Panc1 (cell line): ENCODE results near the gene CA10. TPM values are rescaled to one million over a fixed set of nuclear protein-coding genes. Genes with fewer than 3 reads are reported as not detected.

ENCODE experiments used
- ATAC-seq: fragments of 200-7000 bp; cut with Tn5 transposase; 2 replicates; pipeline ENCODE4 v1.9.1; 2020; ENCODE audit warnings: mild to moderate bottlenecking, moderate library complexity
- BruUV-seq: library from RNA; stranded (reverse); fragments of 400-500 nt; replicated peaks from 2 replicates; lab custom pipeline; 2021; lab: Mats Ljungman, UMichigan
- CTCF ChIA-PET: fragments of 300-600 bp; sonication (Branson Sonifier 250); formaldehyde crosslinking; loops from one replicate; lab custom pipeline; 2022; ENCODE audit warnings: antibody characterized with exemption; lab: Charles Lee
- POLR2A ChIA-PET: fragments of 300-600 bp; sonication (Branson Sonifier 250); formaldehyde crosslinking; loops from one replicate; lab custom pipeline; 2022; ENCODE audit warnings: antibody characterized with exemption; lab: Charles Lee
- DNase-seq: peaks from one replicate; pipeline ENCODE4 v3.0.0-alpha.2; 2010; ENCODE audit warnings: low read depth, low spot score
- H3K27ac ChIP-seq: 2 replicates; pipeline ENCODE4 v1.5.1; 2011; ENCODE audit warnings: mild to moderate bottlenecking, low read length, inconsistent platforms
- H3K27me3 ChIP-seq: fragments of 200-500 bp; sonication (Bioruptor generic); 2 replicates; pipeline ENCODE4 v1.6.0; 2014; ENCODE audit warnings: low read length, inconsistent platforms; ENCODE audit not compliant: control insufficient read depth, insufficient read depth
- H3K36me3 ChIP-seq: fragments of 200-500 bp; sonication (Bioruptor generic); 2 replicates; pipeline ENCODE4 v1.5.1; 2014; ENCODE audit warnings: inconsistent platforms, mild to moderate bottlenecking, low read length, moderate library complexity; ENCODE audit not compliant: control insufficient read depth, insufficient read depth
- H3K4me1 ChIP-seq: 2 replicates; pipeline ENCODE4 v1.5.1; 2011; ENCODE audit warnings: inconsistent platforms, mild to moderate bottlenecking, low read length, moderate library complexity; ENCODE audit not compliant: control insufficient read depth, insufficient read depth
- H3K4me3 ChIP-seq, 2 experiments: 2 replicates each; pipeline ENCODE4 v1.5.1; 2011 to 2012; ENCODE audit warnings: low read depth in 2 of 2, low read length in 2 of 2, mild to moderate bottlenecking in 2 of 2, inconsistent platforms in 1 of 2, moderate library complexity in 1 of 2
- H3K9me3 ChIP-seq: fragments of 200-500 bp; sonication (Bioruptor generic); 2 replicates; pipeline ENCODE4 v1.5.1; 2014; ENCODE audit warnings: low read depth, mild to moderate bottlenecking, inconsistent platforms, low read length, moderate library complexity; ENCODE audit not compliant: control insufficient read depth, insufficient read depth
- POLR2AphosphoS5 ChIP-seq: IDR thresholded peaks from 2 replicates; pipeline ENCODE4 v1.6.1; 2012; ENCODE audit warnings: mild to moderate bottlenecking, low read depth, low read length, moderate library complexity
- SIN3A ChIP-seq: IDR thresholded peaks from 2 replicates; pipeline ENCODE4 v1.6.1; 2012; ENCODE audit warnings: low read depth, mild to moderate bottlenecking, low read length, moderate library complexity, borderline replicate concordance; ENCODE audit not compliant: insufficient read depth
- TCF7L2 ChIP-seq: IDR thresholded peaks from 2 replicates; pipeline ENCODE4 v1.6.1; 2011; ENCODE audit warnings: mild to moderate bottlenecking, low read depth, low read length, inconsistent platforms
- in situ Hi-C: cut with HindIII; loops from 2 replicates; pipeline ENCODE4 v1.10.0; 2016; ENCODE audit warnings: low sequenced_read_pairs, low pct_unique_long_range_greater_than_20kb
- intact Hi-C: fragments of 100-400 bp; cut with micrococcal nuclease; formaldehyde crosslinking; loops from one replicate; pipeline ENCODE4 v1.10.0; 2022; ENCODE audit not compliant: unreplicated experiment
- total RNA-seq: library from RNA; stranded (reverse); gene quantifications from one replicate; pipeline ENCODE4 v1.2.1, GENCODE V29; 2021; ENCODE audit not compliant: unreplicated experiment
- TF ChIP-seq, protein P1 (sequence below): fragments of 450-650 bp; IDR thresholded peaks from 2 replicates; pipeline ENCODE4 v1.5.1; 2017; ENCODE audit warnings: mild to moderate bottlenecking
- TF ChIP-seq, protein P2 (sequence below), 2 experiments: IDR thresholded peaks; 2 replicates each; pipeline ENCODE4 v1.6.1; 2011 to 2012; ENCODE audit warnings: low read depth in 2 of 2, control low read depth in 1 of 2, low read length in 1 of 2, mild to moderate bottlenecking in 1 of 2, moderate library complexity in 1 of 2; ENCODE audit not compliant: insufficient read depth in 1 of 2

CA10 gene
- total RNA-seq, 1 experiment from 2014 or later, result not detected

DNA sequence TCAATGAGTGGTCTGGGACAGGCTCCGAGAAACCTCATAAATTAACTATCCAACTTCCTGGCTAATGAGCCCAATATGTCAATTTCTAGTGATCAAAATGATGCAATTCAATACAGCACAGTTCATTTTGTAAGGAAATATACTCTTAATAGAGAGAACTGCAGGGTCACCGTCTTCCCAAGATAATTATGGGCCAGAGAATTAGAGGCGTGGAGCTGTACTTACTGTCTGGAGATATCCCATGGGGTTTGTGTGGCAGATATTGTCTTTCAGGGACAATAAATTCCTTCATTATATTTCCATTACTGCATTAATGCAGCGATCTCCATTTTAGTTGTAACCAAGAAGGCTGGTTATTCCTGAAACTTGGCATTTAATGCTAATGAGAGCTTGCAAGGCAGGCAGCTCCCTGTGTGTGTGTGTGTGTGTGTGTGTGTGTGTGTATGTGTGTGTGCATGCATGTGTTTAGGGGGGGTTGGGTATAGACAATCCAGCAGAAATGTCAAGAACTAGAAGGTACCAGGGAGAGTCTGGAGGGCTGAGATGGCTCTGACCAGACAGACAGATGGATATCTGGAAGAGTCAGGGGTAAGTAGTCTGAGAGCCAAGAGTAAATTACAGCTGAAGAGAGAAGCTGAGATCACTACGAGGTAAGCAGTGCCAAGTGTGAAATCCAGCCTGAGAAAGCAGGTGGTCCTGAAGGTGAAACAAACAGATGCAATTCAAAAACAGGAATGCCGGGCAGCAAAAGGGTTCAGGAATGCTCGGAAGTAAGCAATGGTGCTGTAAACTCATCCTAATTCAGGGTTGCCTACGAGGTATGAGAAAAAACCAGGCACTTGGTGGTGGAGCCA is 393.0 kb downstream of the CA10 start:
- DNase-seq, result no peak
- Histone ChIP-seq H3K4me1 (no peaks in the 10 kb centered on the region), H3K4me3 (no peak overlapping the region), H3K9me3 (no peaks in the 10 kb centered on the region), H3K27me3 (no peaks in the 10 kb centered on the region), H3K36me3 (no peaks in the 10 kb centered on the region), H3K27ac (no peak overlapping the region)
- in situ Hi-C loops, result no loop called here
- no peak for ATAC-seq
- no TSS peak for BruUV-seq
- CTCF ChIA-PET, result interaction anchor here (0.6 to 2.0 kb wide), 4 partner anchors 294 to 361 kb away, joined by 3 to 13 read pairs (median 6); no protein-coding TSS in a partner anchor
- TF ChIP-seq, protein P1, sequence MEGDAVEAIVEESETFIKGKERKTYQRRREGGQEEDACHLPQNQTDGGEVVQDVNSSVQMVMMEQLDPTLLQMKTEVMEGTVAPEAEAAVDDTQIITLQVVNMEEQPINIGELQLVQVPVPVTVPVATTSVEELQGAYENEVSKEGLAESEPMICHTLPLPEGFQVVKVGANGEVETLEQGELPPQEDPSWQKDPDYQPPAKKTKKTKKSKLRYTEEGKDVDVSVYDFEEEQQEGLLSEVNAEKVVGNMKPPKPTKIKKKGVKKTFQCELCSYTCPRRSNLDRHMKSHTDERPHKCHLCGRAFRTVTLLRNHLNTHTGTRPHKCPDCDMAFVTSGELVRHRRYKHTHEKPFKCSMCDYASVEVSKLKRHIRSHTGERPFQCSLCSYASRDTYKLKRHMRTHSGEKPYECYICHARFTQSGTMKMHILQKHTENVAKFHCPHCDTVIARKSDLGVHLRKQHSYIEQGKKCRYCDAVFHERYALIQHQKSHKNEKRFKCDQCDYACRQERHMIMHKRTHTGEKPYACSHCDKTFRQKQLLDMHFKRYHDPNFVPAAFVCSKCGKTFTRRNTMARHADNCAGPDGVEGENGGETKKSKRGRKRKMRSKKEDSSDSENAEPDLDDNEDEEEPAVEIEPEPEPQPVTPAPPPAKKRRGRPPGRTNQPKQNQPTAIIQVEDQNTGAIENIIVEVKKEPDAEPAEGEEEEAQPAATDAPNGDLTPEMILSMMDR, result no peak
- TF ChIP-seq POLR2AphosphoS5 (no peak), SIN3A (no peak), TCF7L2 (no peak)
- TF ChIP-seq, protein P2, sequence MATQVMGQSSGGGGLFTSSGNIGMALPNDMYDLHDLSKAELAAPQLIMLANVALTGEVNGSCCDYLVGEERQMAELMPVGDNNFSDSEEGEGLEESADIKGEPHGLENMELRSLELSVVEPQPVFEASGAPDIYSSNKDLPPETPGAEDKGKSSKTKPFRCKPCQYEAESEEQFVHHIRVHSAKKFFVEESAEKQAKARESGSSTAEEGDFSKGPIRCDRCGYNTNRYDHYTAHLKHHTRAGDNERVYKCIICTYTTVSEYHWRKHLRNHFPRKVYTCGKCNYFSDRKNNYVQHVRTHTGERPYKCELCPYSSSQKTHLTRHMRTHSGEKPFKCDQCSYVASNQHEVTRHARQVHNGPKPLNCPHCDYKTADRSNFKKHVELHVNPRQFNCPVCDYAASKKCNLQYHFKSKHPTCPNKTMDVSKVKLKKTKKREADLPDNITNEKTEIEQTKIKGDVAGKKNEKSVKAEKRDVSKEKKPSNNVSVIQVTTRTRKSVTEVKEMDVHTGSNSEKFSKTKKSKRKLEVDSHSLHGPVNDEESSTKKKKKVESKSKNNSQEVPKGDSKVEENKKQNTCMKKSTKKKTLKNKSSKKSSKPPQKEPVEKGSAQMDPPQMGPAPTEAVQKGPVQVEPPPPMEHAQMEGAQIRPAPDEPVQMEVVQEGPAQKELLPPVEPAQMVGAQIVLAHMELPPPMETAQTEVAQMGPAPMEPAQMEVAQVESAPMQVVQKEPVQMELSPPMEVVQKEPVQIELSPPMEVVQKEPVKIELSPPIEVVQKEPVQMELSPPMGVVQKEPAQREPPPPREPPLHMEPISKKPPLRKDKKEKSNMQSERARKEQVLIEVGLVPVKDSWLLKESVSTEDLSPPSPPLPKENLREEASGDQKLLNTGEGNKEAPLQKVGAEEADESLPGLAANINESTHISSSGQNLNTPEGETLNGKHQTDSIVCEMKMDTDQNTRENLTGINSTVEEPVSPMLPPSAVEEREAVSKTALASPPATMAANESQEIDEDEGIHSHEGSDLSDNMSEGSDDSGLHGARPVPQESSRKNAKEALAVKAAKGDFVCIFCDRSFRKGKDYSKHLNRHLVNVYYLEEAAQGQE (IDR thresholded peaks at IDR 0.05; ENCODE audit: insufficient read depth in 1 of 2, low read depth in 2 of 2, low read length in 1 of 2), result no peak
- POLR2A ChIA-PET, result no interaction called here
- intact Hi-C loops, result loop anchor here (2.0 to 10.0 kb wide), 2 partner anchors 59 to 341 kb away; no protein-coding TSS in a partner anchor

DNA sequence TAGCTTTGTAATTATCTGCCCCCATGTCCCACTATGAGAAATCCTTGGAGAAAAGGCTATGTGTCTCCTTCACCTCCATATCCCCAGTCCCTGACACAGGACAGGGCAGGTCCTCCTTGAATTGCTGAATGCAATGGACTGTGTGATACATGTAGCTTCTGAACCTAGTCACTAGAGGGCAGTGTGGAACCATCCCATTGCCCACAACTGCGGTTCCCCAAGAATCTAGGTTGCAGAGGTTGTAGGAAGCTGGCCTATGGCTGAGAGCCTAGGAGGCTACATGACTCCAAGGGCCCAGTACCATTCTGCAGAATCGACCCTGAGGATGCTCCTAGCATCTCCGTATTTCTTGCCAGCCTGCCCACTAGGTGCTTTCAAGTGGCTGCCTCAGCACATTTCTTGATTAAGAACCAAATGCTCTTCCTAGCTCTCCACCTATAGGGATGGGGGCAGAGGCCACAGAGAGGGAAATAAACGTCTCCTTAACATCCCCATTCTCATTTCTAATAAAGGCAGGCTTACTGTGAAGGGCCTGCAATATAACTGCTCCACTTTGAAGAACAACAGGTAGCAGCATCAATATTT is 394.0 kb downstream of the CA10 start:
- ATAC-seq, result peak; percentile 99
- Histone ChIP-seq H3K27ac (no peak overlapping the region), H3K9me3 (no peaks in the 10 kb centered on the region), H3K27me3 (no peaks in the 10 kb centered on the region), H3K4me1 (no peaks in the 10 kb centered on the region), H3K4me3 (no peak overlapping the region), H3K36me3 (no peaks in the 10 kb centered on the region)
- no TSS peak for BruUV-seq
- intact Hi-C loops, result loop anchor here (2.0 to 10.0 kb wide), 3 partner anchors 60 to 392 kb away; no protein-coding TSS in a partner anchor
- peak; percentile 55 for DNase-seq
- ChIA-PET POLR2A (no interaction called here), CTCF (interaction anchor here (0.6 to 2.0 kb wide), 5 partner anchors 78 to 342 kb away, joined by 3 to 7 read pairs (median 4); no protein-coding TSS in a partner anchor)
- in situ Hi-C loops, result no loop called here
- TF ChIP-seq, protein P1, result peak; percentile 94
- TF ChIP-seq, protein P2 (IDR thresholded peaks at IDR 0.05; ENCODE audit: insufficient read depth in 1 of 2, low read depth in 2 of 2, low read length in 1 of 2), result no peak
